MM.1S (cell line): ENCODE results near the gene DGKG.

Experiments
- CTCF ChIP-seq: fragments of 300-600 bp; sonication (generic); IDR thresholded peaks from 2 replicates; pipeline ENCODE4 v1.5.1; 2016; ENCODE audit warnings: antibody characterized with exemption, low read length, mixed read lengths
- EZH2 ChIP-seq: fragments of 300-600 bp; sonication (generic); optimal IDR thresholded peaks from 2 replicates; pipeline ENCODE3; 2017; ENCODE audit warnings: low read depth, mild to moderate bottlenecking, antibody characterized with exemption, low read length, mixed read lengths

- no peak for TF ChIP-seq CTCF
- TF ChIP-seq EZH2 = no peak
Measured at GRCh38 chr3:186360779-186361178, 1.3 kb downstream of the DGKG start.
